Neuronal stem cell (in vitro differentiated cells): ENCODE data around the gene OXLD1.

Experiments used
- DNase-seq: peaks from one replicate; pipeline ENCODE4 v3.0.0-alpha.2; 2013; ENCODE audit warnings: low spot score
- H2AFZ ChIP-seq: one replicate; pipeline ENCODE4 v1.6.1; 2013; ENCODE audit warnings: mild to moderate bottlenecking, low read length, inconsistent platforms
- H2AK5ac ChIP-seq: 2 replicates; pipeline ENCODE4 v1.6.1; 2013; ENCODE audit warnings: low read depth, mild to moderate bottlenecking, inconsistent platforms, low read length, moderate library complexity, mixed read lengths
- H2BK120ac ChIP-seq: 2 replicates; pipeline ENCODE4 v1.6.1; 2013; ENCODE audit warnings: low read depth, mild to moderate bottlenecking, inconsistent platforms, low read length, moderate library complexity, mixed read lengths
- H2BK12ac ChIP-seq: one replicate; pipeline ENCODE4 v1.6.1; 2013; ENCODE audit warnings: low read length, inconsistent platforms
- H2BK15ac ChIP-seq: 2 replicates; pipeline ENCODE4 v1.6.1; 2013; ENCODE audit warnings: mild to moderate bottlenecking, low read length, inconsistent platforms, mixed read lengths
- H2BK5ac ChIP-seq: one replicate; pipeline ENCODE4 v1.6.1; 2013; ENCODE audit warnings: inconsistent platforms, mild to moderate bottlenecking, low read length, moderate library complexity
- H3K14ac ChIP-seq: one replicate; pipeline ENCODE4 v1.6.1; 2013; ENCODE audit warnings: low read length, inconsistent platforms
- H3K18ac ChIP-seq: 2 replicates; pipeline ENCODE4 v1.6.1; 2013; ENCODE audit warnings: low read length, inconsistent platforms
- H3K23ac ChIP-seq: 2 replicates; pipeline ENCODE4 v1.6.1; 2013; ENCODE audit warnings: low read depth, mild to moderate bottlenecking, mixed read lengths, low read length, inconsistent platforms; ENCODE audit not compliant: poor library complexity
- H3K27ac ChIP-seq: replicated peaks from 3 replicates; pipeline ENCODE4 v1.5.1; 2013; ENCODE audit warnings: low read length, inconsistent platforms
- H3K27me3 ChIP-seq, 3 experiments: 2 replicates each; pipeline ENCODE4 v1.6.1; 2013; ENCODE audit warnings: low read length in 3 of 3, mild to moderate bottlenecking in 2 of 3, inconsistent platforms in 1 of 3, low read depth in 1 of 3, mixed read lengths in 1 of 3, moderate library complexity in 1 of 3; ENCODE audit not compliant: control insufficient read depth in 3 of 3, insufficient read depth in 3 of 3
- H3K36me3 ChIP-seq, 2 donors: replicated peaks in 1 of 2; 2 replicates each; pipeline ENCODE4 v1.6.1; 2013; ENCODE audit warnings: low read length in 2 of 2; ENCODE audit not compliant: control insufficient read depth in 2 of 2, insufficient read depth in 2 of 2
- H3K4ac ChIP-seq: 2 replicates; pipeline ENCODE4 v1.6.1; 2013; ENCODE audit warnings: inconsistent platforms, mild to moderate bottlenecking, low read length, moderate library complexity
- H3K4me1 ChIP-seq, 2 donors: 1 replicate in 1 of 2; 2 replicates in 1 of 2; pipeline ENCODE4 v1.6.1; 2013; ENCODE audit warnings: low read length in 2 of 2, low read depth in 1 of 2; ENCODE audit not compliant: control insufficient read depth in 2 of 2, insufficient read depth in 1 of 2
- H3K4me2 ChIP-seq: one replicate; pipeline ENCODE4 v1.6.1; 2013; ENCODE audit warnings: mild to moderate bottlenecking, low read length, inconsistent platforms; ENCODE audit not compliant: insufficient read depth, poor library complexity, severe bottlenecking
- H3K4me3 ChIP-seq, 2 donors: 2 replicates each; pipeline ENCODE4 v1.5.1; 2013; ENCODE audit warnings: low read length in 2 of 2, mild to moderate bottlenecking in 2 of 2, inconsistent platforms in 1 of 2, moderate library complexity in 1 of 2
- H3K79me1 ChIP-seq: one replicate; pipeline ENCODE4 v1.6.1; 2013; ENCODE audit warnings: low read depth, mild to moderate bottlenecking, inconsistent platforms, low read length, moderate library complexity
- H3K9ac ChIP-seq: one replicate; pipeline ENCODE4 v1.6.1; 2013; ENCODE audit warnings: mild to moderate bottlenecking, low read depth, low read length, inconsistent platforms; ENCODE audit not compliant: poor library complexity
- H3K9me3 ChIP-seq, 2 donors: replicated peaks in 1 of 2; 2 replicates each; pipeline versions ENCODE3 to v1.6.1; 2013; ENCODE audit warnings: low read length in 2 of 2, mild to moderate bottlenecking in 2 of 2, inconsistent platforms in 1 of 2, low read depth in 1 of 2, mixed read lengths in 1 of 2, moderate library complexity in 1 of 2; ENCODE audit not compliant: control insufficient read depth in 2 of 2, insufficient read depth in 1 of 2
- H4K8ac ChIP-seq: one replicate; pipeline ENCODE4 v1.6.1; 2013; ENCODE audit warnings: low read depth, mild to moderate bottlenecking, inconsistent platforms, low read length, moderate library complexity
- H4K91ac ChIP-seq: one replicate; pipeline ENCODE4 v1.6.1; 2013; ENCODE audit warnings: low read length, low read depth, mild to moderate bottlenecking, inconsistent platforms; ENCODE audit not compliant: poor library complexity
- WGBS, 2 donors: extraction: QIAGEN DNeasy Blood & Tissue Kit; methylation state at CpG; one replicate each; pipeline ENCODE4 v1.1.7; 2013; ENCODE audit warnings: missing lambda C conversion rate in 2 of 2, mixed read lengths in 1 of 2; ENCODE audit not compliant: insufficient read length in 2 of 2, insufficient replicate concordance in 1 of 2; ENCODE audit errors: extremely low coverage in 2 of 2; 5-methylcytosine and 5-hydroxymethylcytosine counted together

Gene OXLD1

DNA sequence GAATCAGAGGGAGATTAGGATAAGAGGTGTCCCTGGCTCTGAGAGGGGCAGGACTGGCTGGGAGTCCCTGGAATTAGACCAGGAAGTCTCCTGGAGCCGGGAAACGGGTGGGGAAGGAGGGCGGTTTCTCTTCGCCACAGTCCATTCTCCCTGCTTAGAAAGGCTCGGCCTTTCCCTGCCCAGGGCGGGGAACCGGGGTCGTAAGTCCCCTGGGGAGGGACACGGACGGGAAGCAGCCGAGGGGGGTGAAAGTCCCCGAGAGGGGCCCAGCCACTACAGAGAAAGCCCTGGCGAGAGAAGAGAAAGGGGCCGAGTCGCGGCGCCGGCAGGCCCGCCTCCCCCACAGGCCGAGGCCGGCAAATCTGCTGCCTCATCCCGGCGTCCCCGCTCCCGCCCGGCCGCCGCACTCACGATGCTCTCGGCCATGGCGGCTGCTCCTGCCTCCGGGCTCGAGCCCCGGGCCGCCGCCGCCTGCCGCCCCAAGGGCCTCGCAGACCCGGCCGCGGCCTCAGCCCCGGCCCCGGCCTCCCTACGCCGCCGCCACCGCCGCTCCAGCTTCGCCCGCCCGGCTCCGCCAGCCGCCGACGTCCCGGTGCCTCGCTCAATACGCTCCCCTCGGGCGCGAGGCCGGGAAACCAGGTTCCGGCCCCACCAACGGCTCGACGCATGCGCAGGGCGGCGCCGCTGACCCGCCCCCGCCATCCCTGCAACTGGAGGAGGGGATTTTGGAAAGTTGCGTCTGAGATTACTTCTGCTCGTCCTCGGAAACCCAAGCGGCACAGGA is 29.7 kb downstream of the OXLD1 start, which contains the start of the genes NPLOC4 and TSPAN10:
NPLOC4 (minus strand) TSS at position 608 of the 784 bp plus-strand sequence; CDS start at position 426, 182 bp downstream.
TSPAN10 (plus strand) TSS at position 692 of the 784 bp plus-strand sequence. CDS start 5,217 bp downstream, outside the sequence.
- H3K79me1 ChIP-seq: peaks cover 3% of the 10 kb centered on the region

DNA sequence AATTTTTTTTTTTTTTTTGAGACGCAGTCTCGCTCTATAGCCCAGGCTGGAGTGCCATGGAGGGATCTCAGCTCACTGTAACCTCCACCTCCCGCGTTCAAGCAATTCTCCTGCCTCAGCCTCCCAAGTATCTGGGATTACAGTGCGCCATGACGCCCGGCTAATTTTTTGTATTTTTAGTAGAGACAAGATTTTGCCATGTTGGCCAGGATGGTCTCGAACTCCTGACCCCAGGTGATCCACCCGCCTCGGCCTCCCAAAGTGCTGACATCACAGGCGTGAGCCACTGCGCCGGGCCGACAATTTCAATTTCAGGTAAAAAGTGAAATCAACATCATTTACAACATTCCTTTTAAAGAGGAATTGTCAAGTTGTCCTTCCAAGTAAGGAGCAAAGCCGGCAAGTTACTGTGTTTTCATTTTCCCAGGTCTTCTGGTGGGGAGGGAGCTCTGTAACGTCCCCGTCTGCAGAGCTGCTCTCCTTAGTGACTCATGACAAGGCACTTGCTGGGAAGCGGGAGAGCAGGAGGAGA is 30.4 kb downstream of the OXLD1 start:
- Histone ChIP-seq H3K4ac (peak overlapping the region; percentile 66), H4K91ac (no peak overlapping the region), H2BK5ac (peak overlapping the region; percentile 87), H3K4me2 (peak overlapping the region; percentile 62), H3K14ac (peak overlapping the region; percentile 6), H3K27ac (peak overlapping the region; percentile 36), H2AFZ (peak overlapping the region; percentile 85), H4K8ac (no peak overlapping the region), H3K23ac (peak overlapping the region; percentile 16), H3K4me3 (peak overlapping the region; percentile 82 to 99), H2AK5ac (peak overlapping the region; percentile 92), H2BK12ac (peak overlapping the region; percentile 58), H3K27me3 (no peaks in the 10 kb centered on the region), H3K9me3 (no peaks in the 10 kb centered on the region), H3K4me1 (peaks cover 6 to 8% of the 10 kb centered on the region in 2 donors), H3K36me3 (peaks cover 2 to 11% of the 10 kb centered on the region in 2 donors), H2BK15ac (no peak overlapping the region), H3K18ac (no peak overlapping the region), H2BK120ac (no peak overlapping the region), H3K79me1 (peaks cover 7% of the 10 kb centered on the region), H3K9ac (peak overlapping the region; percentile 91)
- no peak for DNase-seq
- no CpG with 5 or more reads among the region's 18 CpGs for WGBS, 2 donors

More for the DNA sequence above, 29.7 kb downstream of the OXLD1 start, which contains the start of the genes NPLOC4 and TSPAN10:
- Histone ChIP-seq H3K14ac (peak within 1 kb of the TSS; percentile 6), H3K4me2 (peak within 1 kb of the TSS; percentile 62), H3K27ac (peak within 1 kb of the TSS; percentile 68), H2AK5ac (peak within 1 kb of the TSS; percentile 92), H2BK120ac (no peak within 1 kb of the TSS), H3K9me3 (no peaks in the 10 kb centered on the region), H2BK12ac (peak within 1 kb of the TSS; percentile 58), H3K9ac (peak within 1 kb of the TSS; percentile 91), H3K4ac (peak within 1 kb of the TSS; percentile 66), H4K91ac (no peak within 1 kb of the TSS), H3K36me3 (peaks cover 0 to 7% of the 10 kb centered on the region in 2 donors), H4K8ac (no peak within 1 kb of the TSS), H3K4me3 (peak within 1 kb of the TSS; percentile 82 to 99), H2AFZ (peak within 1 kb of the TSS; percentile 85), H3K4me1 (peaks cover 6 to 8% of the 10 kb centered on the region in 2 donors), H3K18ac (peak within 1 kb of the TSS; percentile 94), H2BK15ac (no peak within 1 kb of the TSS), H3K23ac (peak within 1 kb of the TSS; percentile 16), H2BK5ac (peak within 1 kb of the TSS; percentile 87), H3K27me3 (no peaks in the 10 kb centered on the region)
- peak; percentile 85 for DNase-seq
- WGBS, 2 donors: no CpG with 5 or more reads among the region's 77 CpGs

DNA sequence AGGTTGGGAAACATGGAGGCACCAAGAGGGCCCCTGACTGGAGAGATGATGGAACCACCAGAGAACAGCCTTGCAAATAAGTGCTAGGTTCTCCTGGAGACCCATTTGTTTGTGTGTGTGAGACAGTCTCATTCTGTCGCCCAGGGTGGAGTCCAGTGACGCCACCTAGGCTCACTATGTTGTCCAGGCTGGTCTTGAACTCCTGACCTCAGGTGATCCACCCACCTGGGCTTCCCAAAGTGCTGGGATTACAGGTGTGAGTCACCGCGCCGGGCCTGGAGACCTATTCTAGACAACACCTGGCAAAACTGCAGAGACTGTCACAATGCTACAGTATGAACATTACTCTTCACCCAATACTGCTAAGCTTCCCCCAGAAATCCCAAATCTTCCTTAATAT is 31.0 kb downstream of the OXLD1 start:
- DNase-seq: no peak
- Histone ChIP-seq H2AK5ac (no peak overlapping the region), H2BK5ac (no peak overlapping the region), H3K18ac (no peak overlapping the region), H2BK12ac (no peak overlapping the region), H3K4ac (no peak overlapping the region), H4K91ac (no peak overlapping the region), H2BK15ac (no peak overlapping the region), H3K23ac (no peak overlapping the region), H3K4me3 (peak overlapping the region in 1 of 2 donors; percentile 99), H3K4me2 (no peak overlapping the region), H3K14ac (no peak overlapping the region), H3K79me1 (peaks cover 7% of the 10 kb centered on the region), H2AFZ (no peak overlapping the region), H3K27me3 (no peaks in the 10 kb centered on the region), H3K27ac (no peak overlapping the region), H4K8ac (no peak overlapping the region), H3K36me3 (peaks cover 2 to 14% of the 10 kb centered on the region in 2 donors), H3K4me1 (peaks cover 6 to 8% of the 10 kb centered on the region in 2 donors), H3K9me3 (no peaks in the 10 kb centered on the region), H2BK120ac (no peak overlapping the region), H3K9ac (no peak overlapping the region)
- no CpG with 5 or more reads among the region's 5 CpGs for WGBS, 2 donors

DNA sequence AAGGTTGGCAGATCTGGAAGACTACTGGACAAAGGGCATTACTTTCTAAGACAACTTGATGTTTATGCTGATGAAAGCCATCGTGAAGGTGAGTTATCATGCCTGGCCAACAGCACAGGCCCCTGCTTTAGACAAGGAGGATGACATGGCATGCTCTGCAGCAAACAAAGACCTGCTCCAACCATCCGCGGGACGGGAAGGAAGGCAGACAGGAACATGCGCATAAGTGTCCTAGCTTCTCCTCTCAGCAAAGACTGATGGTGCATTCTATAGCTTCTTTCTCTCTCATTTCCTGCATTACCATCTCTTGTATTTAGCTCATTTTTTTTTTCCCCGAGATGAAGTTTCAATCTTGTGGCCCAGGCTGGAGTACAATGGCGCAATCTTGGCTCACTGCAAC is 34.9 kb downstream of the OXLD1 start:
- Histone ChIP-seq H2BK5ac (no peak overlapping the region), H3K79me1 (peaks cover 7% of the 10 kb centered on the region), H2BK15ac (no peak overlapping the region), H3K4me1 (peaks cover 6 to 8% of the 10 kb centered on the region in 2 donors), H3K23ac (no peak overlapping the region), H3K9me3 (no peaks in the 10 kb centered on the region), H2BK120ac (no peak overlapping the region), H3K27me3 (no peaks in the 10 kb centered on the region), H3K18ac (no peak overlapping the region), H2AK5ac (no peak overlapping the region), H3K27ac (no peak overlapping the region), H3K4me3 (no peak overlapping the region), H4K91ac (no peak overlapping the region), H2BK12ac (no peak overlapping the region), H4K8ac (no peak overlapping the region), H3K36me3 (peaks cover 8 to 52% of the 10 kb centered on the region in 2 donors), H3K4ac (no peak overlapping the region), H3K9ac (no peak overlapping the region), H3K14ac (no peak overlapping the region), H2AFZ (no peak overlapping the region), H3K4me2 (no peak overlapping the region)
- no peak for DNase-seq
- no CpG with 5 or more reads among the region's 7 CpGs for WGBS, 2 donors
